VCaP (cell line): ENCODE measurements around the gene DARS1.

ENCODE experiments used
- H3K27ac ChIP-seq: fragments of 450-650 bp; 2 replicates; pipeline ENCODE4 v1.5.1; 2017
- CTCF ChIP-seq: fragments of 450-650 bp; conservative IDR thresholded peaks from 2 replicates; pipeline ENCODE4 v1.5.1; 2017; ENCODE audit warnings: mild to moderate bottlenecking, moderate library complexity

The DARS1 gene

GRCh38 chr2:135985018-135985825 lies at the start of gene DARS1:
Gene DARS1 (minus strand): TSS chr2:135985626. CDS start chr2:135985468, 158 bp downstream.
- peak within 1 kb of the TSS; percentile 99 for H3K27ac ChIP-seq
- no peak for TF ChIP-seq CTCF

- no peak overlapping the region for H3K27ac ChIP-seq
- no peak for TF ChIP-seq CTCF
These were observed 49.2 kb upstream of the DARS1 start for GRCh38 chr2:136034629-136035028.

GRCh38 chr2:136032817-136033535 lies 47.5 kb upstream of the DARS1 start:
- no peak for TF ChIP-seq CTCF
- no peak overlapping the region for H3K27ac ChIP-seq

- no peak for TF ChIP-seq CTCF
- no peak overlapping the region for H3K27ac ChIP-seq
These were observed 46.8 kb upstream of the DARS1 start for GRCh38 chr2:136032192-136032591.

GRCh38 chr2:136031711-136032110 lies 46.3 kb upstream of the DARS1 start:
- no peak for TF ChIP-seq CTCF
- no peak overlapping the region for H3K27ac ChIP-seq

- no peak for TF ChIP-seq CTCF
- no peak overlapping the region for H3K27ac ChIP-seq
These were observed 45.0 kb upstream of the DARS1 start for GRCh38 chr2:136030406-136030805.

GRCh38 chr2:136029149-136029548 lies 43.7 kb upstream of the DARS1 start:
- no peak for TF ChIP-seq CTCF

More at GRCh38 chr2:136029149-136029548, 43.7 kb upstream of the DARS1 start:
- no peak overlapping the region for H3K27ac ChIP-seq
